Stomach (tissue), 9 donors: ENCODE measurements around the gene DDX54. TPM values are rescaled to one million over a fixed set of nuclear protein-coding genes. Genes with fewer than 3 reads are reported as not detected.
A peak's percentile ranks its signal among the peaks of the same experiment; 100 is the strongest.

Source experiments
- DNase-seq, 2 donors: peaks; one replicate each; pipeline versions ENCODE4 v3.0.0 to v3.0.0-alpha.2; 2013 to 2019
- H3K27ac ChIP-seq, 5 donors: fragments of 200-600 bp in 4 of 5; sonication (generic) in 4 of 5; one replicate each; pipeline ENCODE4 v1.5.1; 2013 to 2019; ENCODE audit warnings: mild to moderate bottlenecking in 1 of 5, moderate library complexity in 1 of 5
- H3K27me3 ChIP-seq, 3 donors: fragments of 200-600 bp; sonication (generic); one replicate each; pipeline ENCODE4 v1.5.1; 2017 to 2019; ENCODE audit warnings: mixed run types in 1 of 3
- H3K36me3 ChIP-seq, 4 donors: fragments of 200-600 bp; sonication (generic); 1 replicate in 3 of 4; 2 replicates in 1 of 4; pipeline ENCODE4 v1.5.1; 2016 to 2019
- H3K4me1 ChIP-seq, 4 donors: fragments of 200-600 bp; sonication (generic); one replicate each; pipeline ENCODE4 v1.5.1; 2016 to 2019
- H3K4me3 ChIP-seq, 4 donors: fragments of 200-600 bp; sonication (generic) in 3 of 4; one replicate each; pipeline ENCODE4 v1.5.1; 2016 to 2019; ENCODE audit warnings: mild to moderate bottlenecking in 1 of 4
- H3K9me3 ChIP-seq, 4 donors: fragments of 200-600 bp; sonication (generic); one replicate each; pipeline ENCODE4 v1.5.1; 2016 to 2019
- CTCF ChIP-seq, 7 experiments: fragments of 450-650 bp in 4 of 7; fragments of 200-600 bp in 3 of 7; sonication (generic) in 3 of 7; IDR thresholded peaks; one replicate each; pipeline ENCODE4 v1.5.1; 2016 to 2019; ENCODE audit warnings: antibody characterized with exemption in 7 of 7, control low read depth in 2 of 7, mild to moderate bottlenecking in 1 of 7
- EP300 ChIP-seq: sonication (generic); formaldehyde crosslinking; IDR thresholded peaks from one replicate; pipeline ENCODE4 v1.6.1; 2017; ENCODE audit warnings: antibody characterized with exemption
- POLR2A ChIP-seq, 4 donors: fragments of 450-650 bp; IDR thresholded peaks; one replicate each; pipeline ENCODE4 v1.6.1; 2016; ENCODE audit warnings: antibody characterized with exemption in 4 of 4, control low read depth in 2 of 4, mild to moderate bottlenecking in 1 of 4, moderate library complexity in 1 of 4
- POLR2AphosphoS5 ChIP-seq, 3 donors: sonication (generic); formaldehyde crosslinking; IDR thresholded peaks; one replicate each; pipeline ENCODE4 v1.6.1; 2016; ENCODE audit warnings: antibody characterized with exemption in 3 of 3
- WGBS, 5 donors: extraction: QIAGEN DNeasy Blood & Tissue Kit in 3 of 5; methylation state at CpG; one replicate each; pipeline versions ENCODE4 v1.1.5 to v1.1.7; 2013 to 2018; 5-methylcytosine and 5-hydroxymethylcytosine counted together
- intact Hi-C: fragments of 100-400 bp; cut with DNase I; formaldehyde crosslinking; loops from one replicate; pipeline ENCODE4 v1.15.1; 2023; ENCODE audit warnings: low total_unique reads
- polyA plus RNA-seq, 3 donors: library from polyadenylated mRNA; stranded (reverse); fragments of 200-250 nt; gene quantifications; one replicate each; pipeline ENCODE4 v1.2.3, GENCODE V29; 2013
- total RNA-seq, 5 donors: library from RNA; depleted of rRNA; stranded (reverse); fragments of >200 nt; gene quantifications; one replicate each; pipeline versions ENCODE4 v1.1.0 to v1.2.3, GENCODE V29; 2014 to 2016
- donor health status: healthy with polysubstance abuse.
- donor health status: Bipolar disorder and iron deficiency.
- donor health status: healthy.

The DDX54 gene
- total and polyA plus RNA-seq, 8 donors = 14.6 to 167 (median 37.9) TPM

GRCh38 chr12:113133036-113133435, 52.2 kb downstream of the DDX54 start:
- intact Hi-C loops = no loop called here
- H3K27ac ChIP-seq = no peak overlapping the region
- peaks cover 0 to 16% (median 13%) of the 10 kb centered on the region in 4 donors for H3K4me1 ChIP-seq
- peak overlapping the region in 1 of 4 donors; percentile 40 for H3K4me3 ChIP-seq
- TF ChIP-seq POLR2A (IDR thresholded peaks at IDR 0.05) (no peak), POLR2AphosphoS5 (IDR thresholded peaks at IDR 0.05) (no peak), EP300 (no peak), CTCF (IDR thresholded peaks at IDR 0.05) (no peak)
- DNase-seq = no peak
- WGBS, 5 donors = 43 to 80% (median 58%) methylated on average over 1 to 6 of the region's 6 CpGs
- H3K9me3 ChIP-seq = no peaks in the 10 kb centered on the region
- H3K36me3 ChIP-seq = no peaks in the 10 kb centered on the region
- H3K27me3 ChIP-seq = peaks cover 7 to 83% (median 20%) of the 10 kb centered on the region in 3 donors

GRCh38 chr12:113131556-113131955, 53.7 kb downstream of the DDX54 start:
- Histone ChIP-seq H3K4me1 (peaks cover 0 to 14% (median 11%) of the 10 kb centered on the region in 4 donors), H3K36me3 (no peaks in the 10 kb centered on the region), H3K27me3 (peaks cover 7 to 80% (median 20%) of the 10 kb centered on the region in 3 donors), H3K9me3 (no peaks in the 10 kb centered on the region), H3K27ac (no peak overlapping the region), H3K4me3 (no peak overlapping the region)
- no peak for DNase-seq
- intact Hi-C loops = no loop called here
- TF ChIP-seq POLR2A (IDR thresholded peaks at IDR 0.05) (no peak), POLR2AphosphoS5 (IDR thresholded peaks at IDR 0.05) (no peak)
- 76 to 91% (median 79%) methylated on average over 1 of the region's 1 CpG for WGBS, 5 donors

- TF ChIP-seq CTCF (IDR thresholded peaks at IDR 0.05) = no peak
- no peak for TF ChIP-seq POLR2AphosphoS5 (IDR thresholded peaks at IDR 0.05)
- no peak for TF ChIP-seq POLR2A (IDR thresholded peaks at IDR 0.05)
- no peak for TF ChIP-seq EP300
- no peaks in the 10 kb centered on the region for H3K9me3 ChIP-seq
- 27 to 60% (median 52%) methylated on average over 8 to 18 of the region's 18 CpGs for WGBS, 5 donors
- no peak overlapping the region for H3K4me3 ChIP-seq
- no peaks in the 10 kb centered on the region for H3K36me3 ChIP-seq
- peak in 1 of 2 donors; percentile 50 for DNase-seq
- intact Hi-C loops = no loop called here
- no peak overlapping the region for H3K27ac ChIP-seq
- peaks cover 0 to 5% (median 4%) of the 10 kb centered on the region in 4 donors for H3K4me1 ChIP-seq
- H3K27me3 ChIP-seq = peaks cover 2 to 70% (median 12%) of the 10 kb centered on the region in 3 donors
These were observed 54.7 kb downstream of the DDX54 start for GRCh38 chr12:113130457-113131135.

- Histone ChIP-seq H3K27ac (no peak overlapping the region), H3K36me3 (no peaks in the 10 kb centered on the region), H3K27me3 (peaks cover 0 to 63% (median 5%) of the 10 kb centered on the region in 3 donors), H3K9me3 (no peaks in the 10 kb centered on the region), H3K4me1 (no peaks in the 10 kb centered on the region), H3K4me3 (no peak overlapping the region)
- intact Hi-C loops = no loop called here
- WGBS, 5 donors = 66 to 85% (median 83%) methylated on average over 9 to 17 of the region's 17 CpGs
- no peak for TF ChIP-seq EP300
- no peak for TF ChIP-seq POLR2AphosphoS5 (IDR thresholded peaks at IDR 0.05)
- no peak for TF ChIP-seq POLR2A (IDR thresholded peaks at IDR 0.05)
- no peak for TF ChIP-seq CTCF (IDR thresholded peaks at IDR 0.05)
- no peak for DNase-seq
These were observed 55.4 kb downstream of the DDX54 start for GRCh38 chr12:113129664-113130456.
